Choroid plexus epithelial cell (primary cell): ENCODE measurements around the gene PLK2.

Experiments used
- DNase-seq: peaks from one replicate; pipeline ENCODE4 v3.0.0-alpha.2; 2010; ENCODE audit warnings: low read depth
- H3K4me3 ChIP-seq: 2 replicates; pipeline ENCODE4 v1.5.1; 2011; ENCODE audit warnings: low read depth, mild to moderate bottlenecking, control low read depth, low read length, moderate library complexity
- CTCF ChIP-seq: conservative IDR thresholded peaks from 2 replicates; pipeline ENCODE4 v1.5.1; 2011; ENCODE audit warnings: low read depth, mild to moderate bottlenecking, control low read depth, inconsistent platforms, low read length, moderate library complexity

The PLK2 gene

DNA sequence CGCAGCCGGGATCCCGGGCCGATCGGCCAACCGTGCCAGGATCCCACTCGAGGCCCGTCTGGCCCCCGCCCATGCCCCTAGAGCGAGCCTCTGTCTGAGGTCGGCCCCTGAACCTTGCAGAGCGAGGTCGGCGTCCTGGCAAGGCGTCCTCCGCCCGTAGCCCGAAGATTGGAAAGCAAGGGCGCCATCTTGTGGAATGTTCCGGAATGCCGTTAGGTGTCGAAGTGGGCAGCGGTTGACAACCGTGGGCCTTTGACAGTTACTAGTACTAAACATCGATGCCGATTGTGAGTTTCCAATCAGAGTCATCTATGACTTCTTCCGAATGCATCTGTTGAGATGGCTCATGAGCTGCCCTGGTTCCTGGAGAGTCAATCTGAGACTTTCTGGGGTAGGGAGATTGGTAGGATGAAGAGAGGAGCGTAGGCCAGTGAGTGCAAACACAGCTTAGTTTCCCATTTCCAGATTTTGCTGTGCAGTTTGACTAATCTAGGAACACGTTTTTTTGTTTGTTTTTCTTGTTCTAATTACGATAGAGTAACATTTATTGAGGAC, 923 bp upstream of the PLK2 start:
- DNase-seq = peak; percentile 89
- peak; percentile 92 for TF ChIP-seq CTCF
- peak overlapping the region; percentile 85 for H3K4me3 ChIP-seq

DNA sequence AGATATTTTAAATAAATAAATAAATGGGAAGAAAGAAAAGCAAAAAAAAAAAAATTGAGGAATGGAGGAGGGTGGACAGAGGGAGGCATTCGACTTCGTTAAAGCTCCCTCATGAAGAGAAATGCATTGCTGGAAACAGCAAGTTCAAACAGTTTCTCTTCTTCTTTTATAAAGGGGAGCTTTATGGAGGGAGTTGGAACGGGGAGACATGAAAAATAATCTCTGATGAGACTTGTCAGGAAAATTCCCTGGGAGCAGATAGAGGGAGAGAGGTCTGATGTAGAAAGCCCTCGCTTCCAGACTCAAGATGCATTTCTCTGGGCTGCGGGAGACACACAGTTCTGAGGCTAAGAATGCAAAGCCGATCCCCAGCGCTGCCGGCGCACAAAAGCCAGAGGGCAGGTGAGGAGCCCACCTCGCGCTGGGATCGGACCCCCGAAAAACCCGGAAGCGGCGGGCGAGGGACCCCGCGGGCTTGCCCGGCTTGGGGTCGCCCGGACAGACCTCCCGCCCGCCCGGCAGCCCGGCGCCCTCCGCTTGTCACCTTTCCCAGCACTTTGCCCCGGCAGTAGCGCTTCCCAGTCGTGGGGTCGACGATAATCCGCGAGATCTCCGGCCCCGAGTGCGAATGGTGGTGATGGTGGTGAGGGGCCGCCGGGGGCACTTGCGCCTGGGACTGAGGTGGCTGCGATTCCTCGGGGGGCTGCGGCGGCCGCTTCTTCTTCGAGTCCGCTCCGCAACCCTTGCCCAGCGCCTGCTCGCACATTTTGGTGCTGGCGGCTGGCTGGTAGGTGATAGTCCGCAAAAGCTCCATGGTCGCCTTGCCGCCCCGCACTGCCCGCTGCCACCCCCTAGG, 512 bp downstream of the PLK2 start:
- DNase-seq = peak; percentile 68

GRCh38 chr5:58458743-58459145, 1.1 kb downstream of the PLK2 start:
- no peak for TF ChIP-seq CTCF
- H3K4me3 ChIP-seq = peak overlapping the region; percentile 85
- DNase-seq = no peak

More for the DNA sequence above, 512 bp downstream of the PLK2 start:
- TF ChIP-seq CTCF = peak; percentile 1
- H3K4me3 ChIP-seq = peak overlapping the region; percentile 85

GRCh38 chr5:58458141-58458742, 1.6 kb downstream of the PLK2 start:
- TF ChIP-seq CTCF = no peak
- no peak for DNase-seq
- peak overlapping the region; percentile 85 for H3K4me3 ChIP-seq

DNA sequence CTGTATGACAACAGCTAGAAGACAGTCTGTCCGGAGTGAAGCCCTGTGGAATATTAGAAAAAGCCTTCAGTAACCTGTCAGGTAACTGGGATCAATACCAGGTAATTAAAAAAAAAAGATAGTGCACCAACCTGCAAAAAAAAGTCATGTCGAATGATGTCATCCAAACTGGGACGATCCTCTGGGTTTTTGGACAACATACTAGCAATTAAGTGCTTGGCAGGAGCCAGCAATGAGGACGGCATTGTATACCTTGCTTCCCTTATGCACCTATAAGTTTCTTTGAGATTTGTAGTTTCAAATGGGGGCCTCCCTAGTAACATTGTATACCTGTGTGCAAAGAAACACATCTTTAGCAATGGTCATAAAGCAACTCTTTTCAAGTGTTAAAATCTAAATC, 2.8 kb downstream of the PLK2 start:
- DNase-seq = no peak
- TF ChIP-seq CTCF = no peak
- H3K4me3 ChIP-seq = peak overlapping the region; percentile 85

GRCh38 chr5:58456486-58456885, 3.4 kb downstream of the PLK2 start:
- no peak for DNase-seq
- TF ChIP-seq CTCF = no peak
- H3K4me3 ChIP-seq = peak overlapping the region; percentile 85
